HL-60 (cell line): Measurements from ENCODE around the gene TMEM59.

Experiments
- CTCF ChIP-seq: IDR thresholded peaks from one replicate; pipeline ENCODE4 v1.5.1; 2011; ENCODE audit warnings: low read length, control low read depth, inconsistent platforms; ENCODE audit not compliant: insufficient read depth
- GABPA ChIP-seq: IDR thresholded peaks from 2 replicates; pipeline ENCODE4 v1.6.1; 2012; ENCODE audit warnings: low read depth
- POLR2AphosphoS5 ChIP-seq: IDR thresholded peaks from 2 replicates; pipeline ENCODE4 v1.6.1; 2012; ENCODE audit warnings: low read depth
- TF ChIP-seq, protein P1 (sequence below): IDR thresholded peaks from 2 replicates; pipeline ENCODE4 v1.6.1; 2012; ENCODE audit warnings: low read depth; ENCODE audit not compliant: insufficient replicate concordance

DNA sequence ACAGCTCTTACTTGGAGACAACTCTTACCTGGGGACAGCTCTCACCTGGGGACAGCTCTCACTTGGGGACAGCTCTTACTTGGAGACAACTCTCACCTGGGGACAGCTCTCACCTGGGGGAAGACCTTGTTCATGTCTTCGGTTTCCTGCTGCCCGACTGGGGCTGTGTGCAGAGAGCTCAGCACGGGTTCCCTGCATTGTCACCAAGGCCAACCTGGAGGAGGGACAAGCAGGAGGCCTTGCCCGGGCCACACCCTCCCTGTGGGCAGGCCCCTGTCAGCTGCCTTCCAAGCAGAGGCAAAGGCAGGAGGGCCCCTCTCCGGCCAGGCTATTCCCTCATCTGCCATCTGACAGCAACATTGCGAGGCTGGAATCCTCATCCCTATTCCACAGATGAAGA is 35.0 kb downstream of the TMEM59 start, which contains the start of gene LDLRAD1:
- TF ChIP-seq GABPA (no peak), POLR2AphosphoS5 (no peak), CTCF (no peak)
- TF ChIP-seq, protein P1, sequence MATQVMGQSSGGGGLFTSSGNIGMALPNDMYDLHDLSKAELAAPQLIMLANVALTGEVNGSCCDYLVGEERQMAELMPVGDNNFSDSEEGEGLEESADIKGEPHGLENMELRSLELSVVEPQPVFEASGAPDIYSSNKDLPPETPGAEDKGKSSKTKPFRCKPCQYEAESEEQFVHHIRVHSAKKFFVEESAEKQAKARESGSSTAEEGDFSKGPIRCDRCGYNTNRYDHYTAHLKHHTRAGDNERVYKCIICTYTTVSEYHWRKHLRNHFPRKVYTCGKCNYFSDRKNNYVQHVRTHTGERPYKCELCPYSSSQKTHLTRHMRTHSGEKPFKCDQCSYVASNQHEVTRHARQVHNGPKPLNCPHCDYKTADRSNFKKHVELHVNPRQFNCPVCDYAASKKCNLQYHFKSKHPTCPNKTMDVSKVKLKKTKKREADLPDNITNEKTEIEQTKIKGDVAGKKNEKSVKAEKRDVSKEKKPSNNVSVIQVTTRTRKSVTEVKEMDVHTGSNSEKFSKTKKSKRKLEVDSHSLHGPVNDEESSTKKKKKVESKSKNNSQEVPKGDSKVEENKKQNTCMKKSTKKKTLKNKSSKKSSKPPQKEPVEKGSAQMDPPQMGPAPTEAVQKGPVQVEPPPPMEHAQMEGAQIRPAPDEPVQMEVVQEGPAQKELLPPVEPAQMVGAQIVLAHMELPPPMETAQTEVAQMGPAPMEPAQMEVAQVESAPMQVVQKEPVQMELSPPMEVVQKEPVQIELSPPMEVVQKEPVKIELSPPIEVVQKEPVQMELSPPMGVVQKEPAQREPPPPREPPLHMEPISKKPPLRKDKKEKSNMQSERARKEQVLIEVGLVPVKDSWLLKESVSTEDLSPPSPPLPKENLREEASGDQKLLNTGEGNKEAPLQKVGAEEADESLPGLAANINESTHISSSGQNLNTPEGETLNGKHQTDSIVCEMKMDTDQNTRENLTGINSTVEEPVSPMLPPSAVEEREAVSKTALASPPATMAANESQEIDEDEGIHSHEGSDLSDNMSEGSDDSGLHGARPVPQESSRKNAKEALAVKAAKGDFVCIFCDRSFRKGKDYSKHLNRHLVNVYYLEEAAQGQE = no peak
